ENCODE data around the gene MORC1.
"Not testable (repeated sequence)": the region's sequence is repeated elsewhere in the genome, so short reads cannot be mapped to it uniquely, and the experiment has no call there.

Gene MORC1

GRCh38 chr3:109098079-109098644, 19.8 kb downstream of the MORC1 start:
- no peak for DNase-seq (ENCODE audit: low read depth in 2 of 2)

DNA sequence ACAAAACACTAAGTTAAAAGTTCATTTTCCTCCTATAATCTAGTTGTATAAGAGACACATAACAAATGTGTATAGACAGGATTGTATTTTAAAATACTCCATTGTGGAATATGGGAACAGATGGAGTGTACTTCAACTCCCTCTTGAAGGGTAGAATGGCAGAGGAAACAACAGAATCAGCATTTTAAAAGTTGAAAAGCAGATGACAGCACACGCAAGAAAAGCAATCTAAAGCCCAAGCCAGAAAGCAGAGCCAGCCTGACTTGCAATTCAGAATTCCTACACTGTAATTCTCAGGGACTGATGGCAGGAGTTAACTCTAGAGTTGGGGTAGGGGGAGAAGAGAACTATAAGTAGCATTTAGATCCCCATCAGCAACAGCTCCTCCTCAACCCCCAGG, 22.8 kb downstream of the MORC1 start:
- DNase-seq (ENCODE audit: low read depth in 2 of 2), result no peak

DNA sequence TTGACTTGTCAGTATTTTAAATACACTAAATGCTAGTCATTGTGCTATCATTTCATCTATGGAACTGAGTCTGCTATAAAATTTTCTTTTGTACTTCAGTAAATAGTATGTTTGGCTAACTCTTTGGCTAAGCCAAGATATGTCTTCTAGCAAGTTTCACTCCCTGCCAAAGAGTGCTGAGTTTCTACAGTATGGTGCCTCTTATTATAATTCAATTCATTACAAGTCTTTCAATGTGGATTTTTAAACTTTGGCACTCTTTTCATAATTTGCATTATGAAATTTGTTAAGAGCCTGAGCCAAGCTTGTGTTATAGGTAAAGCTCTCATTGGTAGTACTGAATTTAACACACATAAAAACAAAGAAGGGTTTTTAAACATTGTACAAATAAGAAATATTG, 24.4 kb downstream of the MORC1 start:
- DNase-seq (ENCODE audit: low read depth in 2 of 2), result no peak

GRCh38 chr3:109091846-109092245, 26.1 kb downstream of the MORC1 start:
- DNase-seq (ENCODE audit: low read depth in 2 of 2), result no peak

DNA sequence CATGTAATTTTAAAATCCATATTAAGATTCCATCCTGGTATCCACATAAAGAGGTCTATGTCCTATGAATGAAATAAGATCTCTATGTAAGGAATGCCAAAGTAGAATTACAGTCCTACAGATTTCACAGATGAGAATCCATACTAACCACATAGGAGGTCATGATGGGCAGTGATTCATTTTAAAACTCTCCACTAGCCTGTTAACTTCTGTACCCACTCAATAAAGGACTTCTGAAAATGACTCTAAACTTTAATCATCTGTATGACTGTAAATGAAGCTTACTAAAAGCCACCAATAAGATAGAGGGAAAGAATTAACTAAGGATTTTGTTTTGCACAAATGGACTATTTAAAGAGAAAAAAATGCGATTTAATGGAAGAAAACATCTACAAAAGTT, 28.7 kb downstream of the MORC1 start:
- DNase-seq (ENCODE audit: low read depth in 2 of 2), result no peak

DNA sequence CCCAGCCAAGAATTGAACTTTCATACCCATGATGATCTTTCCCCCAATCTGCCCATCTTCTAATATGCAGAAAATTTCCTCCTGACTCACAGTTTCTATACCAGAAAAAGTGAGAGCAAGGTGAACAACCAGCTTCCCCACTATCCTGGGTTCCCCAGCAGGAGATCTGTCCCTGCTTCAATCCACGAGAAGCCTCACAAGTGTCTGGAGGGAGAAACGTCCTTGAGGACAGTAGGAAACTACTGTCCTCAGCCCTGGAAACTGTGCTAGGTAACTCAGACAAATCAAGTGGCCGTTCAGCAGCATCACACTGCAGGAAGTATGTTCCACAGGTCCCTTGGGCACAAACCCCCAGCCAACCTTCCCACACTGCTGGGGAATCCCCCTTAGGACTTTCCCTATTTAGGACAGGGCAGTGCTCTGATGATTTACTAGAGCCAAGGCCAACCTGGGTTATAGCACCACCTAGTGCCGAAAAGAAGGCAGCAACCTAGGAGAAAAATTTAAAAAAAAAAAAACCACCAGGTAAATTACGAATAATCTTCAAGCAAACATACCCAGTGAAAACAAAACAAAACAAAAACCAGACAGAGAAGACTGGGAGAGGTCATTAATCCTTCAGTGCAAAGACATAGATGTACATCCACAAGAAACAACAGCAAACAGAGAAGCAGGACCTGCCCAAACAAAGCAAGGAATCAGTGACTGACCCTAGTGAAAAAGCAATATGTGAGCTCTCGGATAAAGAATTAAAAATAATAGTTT, 36.0 kb downstream of the MORC1 start:
- DNase-seq (ENCODE audit: low read depth in 2 of 2), result no peak

DNA sequence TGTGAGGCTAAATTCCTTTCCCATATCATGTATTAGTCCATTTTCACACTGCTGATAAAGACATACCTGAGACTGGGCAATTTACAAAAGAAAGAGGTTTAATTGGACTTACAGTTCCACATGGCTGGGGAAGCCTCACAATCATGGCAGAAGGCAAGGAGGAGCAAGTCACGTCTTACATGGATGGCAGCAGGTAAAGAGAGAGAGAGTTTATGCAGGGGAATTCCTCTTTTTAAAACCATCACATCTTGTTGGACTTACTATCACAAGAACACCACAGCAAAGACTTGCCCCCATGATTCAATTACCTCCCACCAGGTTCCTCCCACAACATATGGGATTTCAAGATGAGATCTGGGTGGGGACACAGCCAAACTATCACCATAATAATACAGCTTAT, 37.8 kb downstream of the MORC1 start:
- DNase-seq (ENCODE audit: low read depth in 2 of 2), result not testable (repeated sequence)

DNA sequence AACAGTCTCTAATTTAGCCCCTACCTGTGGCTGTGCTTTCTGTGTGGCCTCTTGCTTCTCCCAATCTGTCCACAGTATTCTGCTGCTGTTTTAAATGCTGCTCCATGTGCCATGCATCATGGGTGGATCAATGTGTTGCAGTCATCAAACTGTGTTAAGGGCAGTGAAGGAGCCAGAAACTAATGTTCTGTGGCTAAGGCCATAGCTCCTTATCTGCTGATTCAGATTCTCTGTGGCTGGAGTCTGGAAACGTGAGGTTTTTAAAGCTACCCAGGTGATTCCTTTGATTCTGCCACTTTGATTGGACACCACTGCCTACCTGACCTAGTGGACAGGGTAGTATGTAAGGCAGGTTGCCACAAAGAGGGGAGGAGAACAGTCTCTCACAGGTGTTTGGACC, 44.8 kb downstream of the MORC1 start:
- DNase-seq (ENCODE audit: low read depth in 2 of 2), result no peak

- no peak for DNase-seq (ENCODE audit: low read depth in 2 of 2)
These were observed 45.7 kb downstream of the MORC1 start for GRCh38 chr3:109072194-109072593.

DNA sequence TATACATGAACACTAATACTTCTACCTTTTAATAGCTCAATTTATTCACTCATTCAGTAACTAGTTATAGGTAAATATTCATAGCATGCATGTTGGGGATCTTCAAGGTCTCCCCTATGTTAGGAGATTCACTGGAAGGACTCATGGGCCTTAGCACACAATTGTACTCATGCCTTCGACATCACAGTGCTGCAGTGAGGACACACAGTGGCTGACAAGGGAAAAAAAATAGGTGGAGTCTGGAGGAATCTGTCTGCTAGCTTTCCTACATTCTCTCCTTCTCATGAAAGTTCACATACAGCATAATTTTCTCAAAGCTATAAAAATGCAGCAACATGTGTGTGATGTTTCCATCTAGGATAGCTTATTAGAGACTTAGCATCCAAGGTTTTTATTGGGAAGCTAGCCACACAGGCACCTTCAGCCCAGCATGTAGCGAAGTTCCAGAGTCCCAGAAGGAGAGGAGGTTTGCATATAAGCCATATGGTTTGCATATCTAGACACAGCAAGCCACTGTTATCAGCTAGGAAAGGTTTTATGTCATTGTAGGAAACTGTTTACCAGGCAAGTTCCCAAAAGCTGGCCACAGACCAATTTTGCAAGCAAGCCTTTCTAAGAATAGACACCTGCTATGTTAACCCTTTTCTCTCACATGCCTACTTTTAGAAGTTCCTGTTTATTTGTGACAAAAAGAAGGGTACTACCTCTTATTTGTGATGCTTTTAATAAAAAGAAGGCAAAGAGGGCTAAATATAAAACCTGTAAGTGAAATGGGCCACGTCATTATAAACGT, 46.4 kb downstream of the MORC1 start:
- no peak for DNase-seq (ENCODE audit: low read depth in 2 of 2)

DNA sequence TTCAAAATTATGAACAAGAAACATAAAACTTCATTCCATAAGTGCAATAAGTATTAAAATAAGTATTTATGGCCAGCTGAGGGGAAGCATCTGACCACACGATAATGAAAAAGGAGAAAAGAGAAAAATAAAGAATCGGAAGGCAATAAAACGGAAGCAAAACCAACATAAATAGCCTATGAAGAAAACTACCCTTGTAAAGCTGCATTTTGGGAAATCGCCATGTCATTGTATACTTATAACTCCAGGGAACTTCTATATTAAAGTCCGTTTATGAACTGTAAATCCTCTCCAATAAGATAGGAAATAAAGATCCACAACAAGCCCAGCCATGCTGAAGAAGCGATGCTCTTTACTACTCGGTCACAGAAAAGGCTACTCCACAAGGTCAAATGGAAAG, 47.7 kb downstream of the MORC1 start:
- DNase-seq (ENCODE audit: low read depth in 2 of 2), result no peak

DNA sequence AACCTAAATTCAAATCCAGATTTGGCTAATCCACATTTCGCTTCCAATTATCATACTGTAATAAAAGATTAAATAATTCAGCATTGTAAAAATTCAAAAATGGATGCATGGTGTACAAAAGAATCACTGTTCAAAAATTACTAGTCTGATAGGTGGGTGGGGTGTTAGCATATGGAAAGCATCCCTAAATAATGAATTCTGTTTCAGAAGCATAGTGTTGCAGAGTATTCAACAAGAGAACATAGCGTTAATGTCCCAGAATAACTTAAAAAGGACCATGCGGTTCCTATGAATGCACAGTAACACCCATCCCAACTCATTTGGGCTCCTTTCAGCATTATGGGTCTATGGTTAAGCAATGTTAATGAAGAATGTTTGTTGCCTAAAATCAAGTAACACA, 51.1 kb downstream of the MORC1 start:
- DNase-seq (ENCODE audit: low read depth in 2 of 2), result no peak

DNA sequence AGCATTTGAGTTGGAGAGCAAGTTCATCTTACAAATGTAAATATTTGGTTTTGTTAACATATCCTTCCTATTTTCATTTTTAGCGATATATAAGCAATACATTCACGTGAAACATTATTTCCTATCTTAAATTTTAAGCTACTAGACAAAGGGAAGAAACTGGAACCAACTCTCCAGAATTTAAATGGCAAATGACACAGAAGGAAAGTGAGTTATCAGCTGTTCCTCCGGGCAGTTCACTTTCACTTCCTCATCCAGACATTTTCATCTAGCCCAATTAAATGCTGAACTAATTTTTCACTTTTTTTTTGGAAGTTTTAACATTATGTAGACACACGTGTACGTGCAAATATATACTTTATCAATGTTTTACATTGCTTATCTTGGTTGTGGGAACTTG, 58.7 kb downstream of the MORC1 start:
- DNase-seq (ENCODE audit: low read depth in 2 of 2), result no peak

DNA sequence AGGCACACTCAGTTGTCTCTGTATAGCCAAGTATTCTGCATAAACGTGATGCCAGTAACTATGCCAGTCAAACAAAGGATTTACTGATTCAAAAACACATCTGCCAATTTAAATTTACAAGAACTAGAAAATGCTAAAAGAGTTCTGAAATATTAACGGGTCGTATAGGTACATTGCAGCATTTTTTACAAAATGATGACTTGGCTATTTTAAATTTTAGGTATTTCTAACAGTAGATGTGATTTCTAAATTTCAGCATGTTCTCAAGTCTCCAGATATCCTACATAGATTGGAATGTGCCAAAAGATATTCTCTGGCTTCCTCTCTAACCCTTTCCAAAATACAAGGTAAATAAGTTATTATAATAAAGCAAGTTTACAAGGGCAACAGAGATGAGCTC, 60.3 kb downstream of the MORC1 start:
- DNase-seq (ENCODE audit: low read depth in 2 of 2), result no peak

GRCh38 chr3:109057056-109057455, 60.9 kb downstream of the MORC1 start:
- DNase-seq (ENCODE audit: low read depth in 2 of 2), result no peak

- DNase-seq (ENCODE audit: low read depth in 2 of 2), result no peak
These were observed 67.3 kb downstream of the MORC1 start for GRCh38 chr3:109050591-109051167.

- DNase-seq (ENCODE audit: low read depth in 2 of 2), result no peak
These were observed 70.6 kb downstream of the MORC1 start for GRCh38 chr3:109047366-109047765.

- no peak for DNase-seq (ENCODE audit: low read depth in 2 of 2)
These were observed 72.5 kb downstream of the MORC1 start for GRCh38 chr3:109045271-109046040.

GRCh38 chr3:109035082-109035481, 82.9 kb downstream of the MORC1 start:
- DNase-seq (ENCODE audit: low read depth in 2 of 2), result no peak

GRCh38 chr3:109033000-109033660, 84.8 kb downstream of the MORC1 start:
- DNase-seq (ENCODE audit: low read depth in 2 of 2), result no peak

- DNase-seq (ENCODE audit: low read depth in 2 of 2), result no peak
These were observed 89.2 kb downstream of the MORC1 start for GRCh38 chr3:109028753-109029152.

Measured in activated CD8-positive, alpha-beta memory T cell treated with anti-CD3 and anti-CD28 coated beads for 4 hours (primary cell).